ENCODE results near the gene PHYHD1. TPM values are rescaled to one million over a fixed set of nuclear protein-coding genes. Genes with fewer than 3 reads are reported as not detected.
A peak's percentile ranks its signal among the peaks of the same experiment; 100 is the strongest.

The PHYHD1 gene
- polyA plus RNA-seq, 1 donor (not counting 4 experiments of a cell fraction or from before 2014, with no cell fraction given), result 4.7 TPM

DNA sequence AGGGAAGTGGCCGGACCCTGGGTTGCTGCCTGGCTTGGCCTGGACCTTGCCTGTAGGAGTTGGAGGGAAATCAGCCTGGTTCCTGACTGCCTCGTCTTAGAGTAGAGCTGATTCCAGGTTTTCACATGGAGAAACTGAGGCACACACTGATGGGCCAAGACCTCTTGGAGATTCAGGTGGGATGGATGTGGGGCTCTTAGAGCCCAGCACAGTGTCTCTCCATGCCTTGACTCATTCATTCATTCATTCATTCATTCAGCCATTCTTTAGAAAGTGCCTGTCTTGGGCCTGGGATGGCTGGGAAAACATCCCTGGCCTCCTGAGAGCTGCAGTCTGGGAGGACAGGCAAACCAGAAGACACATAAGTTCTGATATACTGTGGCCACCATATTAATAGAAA is 36.6 kb upstream of the PHYHD1 start:
- Histone ChIP-seq H3K9me1 (ENCODE audit: control insufficient read depth, extremely low read depth, insufficient read depth, low read length) (peaks cover 4% of the 10 kb centered on the region), H3K36me3 (ENCODE audit: control insufficient read depth in 2 of 2, extremely low read depth in 1 of 2, insufficient read depth in 2 of 2, low read length in 2 of 2) (peaks cover 24 to 31% of the 10 kb centered on the region in 2 experiments), H3K4me3 (ENCODE audit: control insufficient read depth in 2 of 3, extremely low read depth in 1 of 3, insufficient read depth in 2 of 3, low read depth in 1 of 3, low read length in 3 of 3) (peak overlapping the region; percentile 92 to 100 (median 99)), H3K9ac (ENCODE audit: control insufficient read depth, extremely low read depth, insufficient read depth, low read length) (peak overlapping the region; percentile 48), H2AFZ (ENCODE audit: control insufficient read depth, low read length) (no peak overlapping the region), H4K20me1 (ENCODE audit: control insufficient read depth, extremely low read depth, insufficient read depth, low read length) (peaks cover 5% of the 10 kb centered on the region), H3K27me3 (ENCODE audit: control insufficient read depth, extremely low read depth, insufficient read depth, low read length) (no peaks in the 10 kb centered on the region), H3K79me2 (ENCODE audit: control insufficient read depth, insufficient read depth, low read length) (peaks cover 89% of the 10 kb centered on the region), H3K4me2 (ENCODE audit: control insufficient read depth, extremely low read depth, insufficient read depth, low read depth, low read length) (peak overlapping the region; percentile 100), H3K9me3 (ENCODE audit: control insufficient read depth, low read depth, low read length) (no peaks in the 10 kb centered on the region), H3K4me1 (ENCODE audit: control insufficient read depth, extremely low read depth, insufficient read depth, low read length) (peaks cover 65% of the 10 kb centered on the region), H3K27ac (ENCODE audit: control insufficient read depth, insufficient read depth, low read length) (no peak overlapping the region)
- FAIRE-seq (no peak), DNase-seq (ENCODE audit: low read depth, low spot score) (no peak)
- dilution Hi-C loops (cut with MboI; ENCODE audit: extremely low pct_ligation_motif_present, low sequenced_read_pairs), result no loop called here
- TF ChIP-seq EZH2 (IDR thresholded peaks at IDR 0.05; ENCODE audit: low read length), result no peak
- TF ChIP-seq, protein P1, sequence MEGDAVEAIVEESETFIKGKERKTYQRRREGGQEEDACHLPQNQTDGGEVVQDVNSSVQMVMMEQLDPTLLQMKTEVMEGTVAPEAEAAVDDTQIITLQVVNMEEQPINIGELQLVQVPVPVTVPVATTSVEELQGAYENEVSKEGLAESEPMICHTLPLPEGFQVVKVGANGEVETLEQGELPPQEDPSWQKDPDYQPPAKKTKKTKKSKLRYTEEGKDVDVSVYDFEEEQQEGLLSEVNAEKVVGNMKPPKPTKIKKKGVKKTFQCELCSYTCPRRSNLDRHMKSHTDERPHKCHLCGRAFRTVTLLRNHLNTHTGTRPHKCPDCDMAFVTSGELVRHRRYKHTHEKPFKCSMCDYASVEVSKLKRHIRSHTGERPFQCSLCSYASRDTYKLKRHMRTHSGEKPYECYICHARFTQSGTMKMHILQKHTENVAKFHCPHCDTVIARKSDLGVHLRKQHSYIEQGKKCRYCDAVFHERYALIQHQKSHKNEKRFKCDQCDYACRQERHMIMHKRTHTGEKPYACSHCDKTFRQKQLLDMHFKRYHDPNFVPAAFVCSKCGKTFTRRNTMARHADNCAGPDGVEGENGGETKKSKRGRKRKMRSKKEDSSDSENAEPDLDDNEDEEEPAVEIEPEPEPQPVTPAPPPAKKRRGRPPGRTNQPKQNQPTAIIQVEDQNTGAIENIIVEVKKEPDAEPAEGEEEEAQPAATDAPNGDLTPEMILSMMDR (optimal IDR thresholded peaks at IDR 0.05 in 1 of 3, IDR thresholded peaks at IDR 0.05 in 1 of 3, conservative IDR thresholded peaks at IDR 0.05 in 1 of 3; ENCODE audit: extremely low read depth in 1 of 3, insufficient read depth in 2 of 3, low read length in 3 of 3), result no peak

DNA sequence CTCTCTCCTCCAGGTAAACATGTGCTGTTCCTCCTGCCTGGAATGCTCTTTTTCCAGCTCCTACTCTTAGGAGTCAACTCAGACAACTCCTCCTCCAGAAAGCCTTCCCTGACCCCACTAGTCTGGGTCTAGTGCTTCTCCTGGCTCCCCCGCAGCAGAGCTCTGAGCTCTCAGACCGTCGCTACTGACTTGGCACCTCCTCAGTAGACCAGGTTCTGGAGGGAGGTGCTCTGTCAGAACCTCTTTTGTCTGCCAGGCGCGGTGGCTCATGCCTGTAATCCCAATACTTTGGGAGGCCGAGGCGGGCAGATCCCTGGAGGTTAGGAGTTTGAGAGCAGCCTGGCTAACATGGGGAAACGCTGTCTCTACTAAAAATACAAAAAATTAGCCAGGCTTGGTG is 35.4 kb upstream of the PHYHD1 start:
- Histone ChIP-seq H3K4me2 (ENCODE audit: control insufficient read depth, extremely low read depth, insufficient read depth, low read depth, low read length) (peak overlapping the region; percentile 100), H3K9me3 (ENCODE audit: control insufficient read depth, low read depth, low read length) (no peaks in the 10 kb centered on the region), H3K9ac (ENCODE audit: control insufficient read depth, extremely low read depth, insufficient read depth, low read length) (peak overlapping the region; percentile 48), H3K79me2 (ENCODE audit: control insufficient read depth, insufficient read depth, low read length) (peaks cover 78% of the 10 kb centered on the region), H4K20me1 (ENCODE audit: control insufficient read depth, extremely low read depth, insufficient read depth, low read length) (peaks cover 5% of the 10 kb centered on the region), H3K27ac (ENCODE audit: control insufficient read depth, insufficient read depth, low read length) (peak overlapping the region; percentile 13), H3K4me3 (ENCODE audit: control insufficient read depth in 2 of 3, extremely low read depth in 1 of 3, insufficient read depth in 2 of 3, low read depth in 1 of 3, low read length in 3 of 3) (peak overlapping the region; percentile 92 to 100 (median 99)), H2AFZ (ENCODE audit: control insufficient read depth, low read length) (no peak overlapping the region), H3K9me1 (ENCODE audit: control insufficient read depth, extremely low read depth, insufficient read depth, low read length) (peaks cover 4% of the 10 kb centered on the region), H3K27me3 (ENCODE audit: control insufficient read depth, extremely low read depth, insufficient read depth, low read length) (no peaks in the 10 kb centered on the region), H3K36me3 (ENCODE audit: control insufficient read depth in 2 of 2, extremely low read depth in 1 of 2, insufficient read depth in 2 of 2, low read length in 2 of 2) (peaks cover 24 to 32% of the 10 kb centered on the region in 2 experiments), H3K4me1 (ENCODE audit: control insufficient read depth, extremely low read depth, insufficient read depth, low read length) (peaks cover 66% of the 10 kb centered on the region)
- dilution Hi-C loops (cut with MboI; ENCODE audit: extremely low pct_ligation_motif_present, low sequenced_read_pairs), result no loop called here
- no peak for TF ChIP-seq EZH2 (IDR thresholded peaks at IDR 0.05; ENCODE audit: low read length)
- TF ChIP-seq, protein P1 (optimal IDR thresholded peaks at IDR 0.05 in 1 of 3, IDR thresholded peaks at IDR 0.05 in 1 of 3, conservative IDR thresholded peaks at IDR 0.05 in 1 of 3; ENCODE audit: extremely low read depth in 1 of 3, insufficient read depth in 2 of 3, low read length in 3 of 3), result no peak
- no peak for DNase-seq (ENCODE audit: low read depth, low spot score)
- no peak for FAIRE-seq

Data from keratinocyte (primary cell).